ENCODE results near the gene HIVEP3.
"Not testable (repeated sequence)": the region's sequence is repeated elsewhere in the genome, so short reads cannot be mapped to it uniquely, and the experiment has no call there.

HIVEP3 gene

GRCh38 chr1:41560496-41560895 is 358.2 kb downstream of the HIVEP3 start:
- H3K4me3 ChIP-seq (ENCODE audit: low read length) = no peak overlapping the region
- DNase-seq (ENCODE audit: low read depth) = no peak
- TF ChIP-seq CTCF (conservative IDR thresholded peaks at IDR 0.05; ENCODE audit: low read depth, low read length) = no peak

- no peak for TF ChIP-seq CTCF (conservative IDR thresholded peaks at IDR 0.05; ENCODE audit: low read depth, low read length)
- no peak for DNase-seq (ENCODE audit: low read depth)
- no peak overlapping the region for H3K4me3 ChIP-seq (ENCODE audit: low read length)
Measured at GRCh38 chr1:41559331-41559730, 359.4 kb downstream of the HIVEP3 start.

GRCh38 chr1:41558761-41559171 is 360.0 kb downstream of the HIVEP3 start:
- TF ChIP-seq CTCF (conservative IDR thresholded peaks at IDR 0.05; ENCODE audit: low read depth, low read length) = no peak
- no peak overlapping the region for H3K4me3 ChIP-seq (ENCODE audit: low read length)
- DNase-seq (ENCODE audit: low read depth) = no peak

GRCh38 chr1:41557751-41558455 is 360.8 kb downstream of the HIVEP3 start:
- DNase-seq (ENCODE audit: low read depth) = no peak
- no peak overlapping the region for H3K4me3 ChIP-seq (ENCODE audit: low read length)
- TF ChIP-seq CTCF (conservative IDR thresholded peaks at IDR 0.05; ENCODE audit: low read depth, low read length) = no peak

GRCh38 chr1:41554746-41555145 is 364.0 kb downstream of the HIVEP3 start:
- H3K4me3 ChIP-seq (ENCODE audit: low read length); DNase-seq (ENCODE audit: low read depth): not testable (repeated sequence)

GRCh38 chr1:41547781-41548560 is 370.8 kb downstream of the HIVEP3 start:
- H3K4me3 ChIP-seq (ENCODE audit: low read length) = no peak overlapping the region
- TF ChIP-seq CTCF (conservative IDR thresholded peaks at IDR 0.05; ENCODE audit: low read depth, low read length) = no peak
- no peak for DNase-seq (ENCODE audit: low read depth)

GRCh38 chr1:41547336-41547735 is 371.4 kb downstream of the HIVEP3 start:
- no peak overlapping the region for H3K4me3 ChIP-seq (ENCODE audit: low read length)
- DNase-seq (ENCODE audit: low read depth) = no peak
- no peak for TF ChIP-seq CTCF (conservative IDR thresholded peaks at IDR 0.05; ENCODE audit: low read depth, low read length)

Data from retinal pigment epithelial cell (primary cell).